Measurements from ENCODE around the gene ABHD5.

The ABHD5 gene

DNA sequence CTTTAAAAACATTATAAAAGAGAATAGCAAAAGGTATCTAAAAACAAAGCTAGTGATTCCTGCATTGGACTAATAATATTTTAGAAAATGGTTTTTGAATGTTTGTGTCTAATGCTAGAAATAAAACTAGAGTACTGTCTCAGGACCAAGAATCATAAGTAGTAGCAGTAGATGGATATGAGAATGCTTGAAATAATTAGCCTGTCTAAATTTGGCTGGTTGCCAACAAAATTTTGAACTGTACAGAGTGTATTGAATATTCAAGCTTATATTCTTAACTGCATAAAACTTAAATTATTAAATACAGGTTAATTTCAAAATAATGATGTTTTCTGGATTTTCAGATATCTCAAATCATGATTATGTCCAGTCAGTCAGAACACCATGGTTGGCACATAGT is 14.0 kb downstream of the ABHD5 start:
- TF ChIP-seq, protein P1, sequence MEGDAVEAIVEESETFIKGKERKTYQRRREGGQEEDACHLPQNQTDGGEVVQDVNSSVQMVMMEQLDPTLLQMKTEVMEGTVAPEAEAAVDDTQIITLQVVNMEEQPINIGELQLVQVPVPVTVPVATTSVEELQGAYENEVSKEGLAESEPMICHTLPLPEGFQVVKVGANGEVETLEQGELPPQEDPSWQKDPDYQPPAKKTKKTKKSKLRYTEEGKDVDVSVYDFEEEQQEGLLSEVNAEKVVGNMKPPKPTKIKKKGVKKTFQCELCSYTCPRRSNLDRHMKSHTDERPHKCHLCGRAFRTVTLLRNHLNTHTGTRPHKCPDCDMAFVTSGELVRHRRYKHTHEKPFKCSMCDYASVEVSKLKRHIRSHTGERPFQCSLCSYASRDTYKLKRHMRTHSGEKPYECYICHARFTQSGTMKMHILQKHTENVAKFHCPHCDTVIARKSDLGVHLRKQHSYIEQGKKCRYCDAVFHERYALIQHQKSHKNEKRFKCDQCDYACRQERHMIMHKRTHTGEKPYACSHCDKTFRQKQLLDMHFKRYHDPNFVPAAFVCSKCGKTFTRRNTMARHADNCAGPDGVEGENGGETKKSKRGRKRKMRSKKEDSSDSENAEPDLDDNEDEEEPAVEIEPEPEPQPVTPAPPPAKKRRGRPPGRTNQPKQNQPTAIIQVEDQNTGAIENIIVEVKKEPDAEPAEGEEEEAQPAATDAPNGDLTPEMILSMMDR (IDR thresholded peaks at IDR 0.05; ENCODE audit: extremely low read depth, insufficient read depth, missing control alignments): no peak
- no peak for DNase-seq (ENCODE audit: low spot score)
- in situ Hi-C loops (cut with MboI; ENCODE audit: low pct_unique_long_range_greater_than_20kb, low sequenced_read_pairs, unreplicated experiment): no loop called here

DNA sequence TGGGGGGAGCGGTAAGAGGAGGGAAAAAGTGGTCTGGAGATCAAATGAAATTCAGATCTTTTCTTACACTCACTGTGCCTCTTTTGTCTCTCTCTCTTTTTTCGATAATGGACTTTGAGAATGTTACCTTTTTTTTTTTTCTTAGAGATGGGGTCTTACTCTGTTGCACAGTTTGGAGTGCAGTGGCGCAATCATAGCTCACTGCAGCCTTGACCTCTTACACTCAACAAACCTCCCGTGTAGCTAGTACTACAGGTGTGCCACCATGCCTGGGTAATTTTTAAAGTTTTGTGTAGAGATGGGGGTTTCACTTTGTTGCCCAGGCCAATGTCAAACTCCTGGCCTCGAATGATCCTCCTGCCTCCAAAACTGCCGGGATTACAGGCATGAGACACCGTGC is 15.6 kb downstream of the ABHD5 start:
- DNase-seq (ENCODE audit: low spot score): no peak
- TF ChIP-seq, protein P1 (IDR thresholded peaks at IDR 0.05; ENCODE audit: extremely low read depth, insufficient read depth, missing control alignments): no peak
- in situ Hi-C loops (cut with MboI; ENCODE audit: low pct_unique_long_range_greater_than_20kb, low sequenced_read_pairs, unreplicated experiment): no loop called here

DNA sequence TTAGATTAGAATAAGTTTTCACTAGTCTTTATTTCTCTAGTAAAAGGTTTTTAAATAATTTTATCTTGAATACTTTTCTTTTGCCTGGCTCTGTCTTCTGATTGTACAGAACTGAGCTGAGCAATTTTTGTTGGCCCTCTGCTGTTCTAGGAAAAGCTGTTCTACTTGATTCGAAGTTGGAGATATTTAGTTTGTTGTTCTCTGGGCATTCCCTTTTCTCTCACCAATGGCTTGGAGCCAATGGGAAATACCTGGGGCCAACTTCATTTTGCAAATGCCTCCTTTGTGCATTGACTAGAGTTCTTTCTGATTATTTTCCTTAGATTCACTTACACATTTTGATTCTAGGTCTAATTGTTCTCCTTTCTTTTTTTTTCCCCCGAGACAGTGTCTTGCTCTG is 16.5 kb downstream of the ABHD5 start:
- DNase-seq (ENCODE audit: low spot score): no peak
- TF ChIP-seq, protein P1 (IDR thresholded peaks at IDR 0.05; ENCODE audit: extremely low read depth, insufficient read depth, missing control alignments): no peak
- in situ Hi-C loops (cut with MboI; ENCODE audit: low pct_unique_long_range_greater_than_20kb, low sequenced_read_pairs, unreplicated experiment): no loop called here

DNA sequence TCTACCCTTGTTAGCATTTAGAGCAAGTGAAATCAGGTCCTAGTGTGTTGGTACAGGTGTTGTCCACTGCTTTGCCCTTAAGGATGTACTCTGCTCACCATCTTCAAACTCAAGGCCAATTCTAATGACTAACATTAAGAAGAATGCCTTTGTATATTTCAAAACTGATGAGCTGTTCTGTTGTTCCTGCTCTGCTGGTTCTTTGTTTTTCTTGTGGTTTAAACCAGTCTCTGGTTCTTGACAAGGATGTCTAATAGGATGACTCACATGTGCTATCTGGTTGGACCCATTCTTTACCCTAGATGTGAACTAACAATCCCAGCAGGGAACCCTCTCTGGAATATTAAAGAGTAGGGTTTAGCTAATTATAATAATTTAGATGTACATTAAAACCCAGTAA is 17.3 kb downstream of the ABHD5 start:
- TF ChIP-seq, protein P1 (IDR thresholded peaks at IDR 0.05; ENCODE audit: extremely low read depth, insufficient read depth, missing control alignments): no peak
- DNase-seq (ENCODE audit: low spot score): no peak
- in situ Hi-C loops (cut with MboI; ENCODE audit: low pct_unique_long_range_greater_than_20kb, low sequenced_read_pairs, unreplicated experiment): no loop called here

DNA sequence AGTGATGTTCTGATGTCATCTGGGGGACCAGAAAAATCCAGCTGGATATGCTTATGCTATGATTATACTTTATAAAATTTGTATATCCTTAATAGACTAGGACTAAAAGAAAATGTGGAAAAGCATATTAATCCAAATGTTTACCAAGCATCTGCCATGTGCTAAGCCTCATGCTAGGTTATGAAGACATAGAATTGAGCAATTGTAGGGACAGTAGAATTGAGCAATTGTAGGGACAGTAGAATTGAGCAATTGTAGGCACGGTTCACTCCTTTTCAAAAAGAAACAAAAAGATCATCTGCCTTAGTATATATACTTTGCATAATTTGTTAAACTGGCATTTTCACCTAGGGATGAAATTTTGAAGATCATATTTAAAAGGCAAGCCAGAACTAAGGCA is 18.3 kb downstream of the ABHD5 start:
- no peak for DNase-seq (ENCODE audit: low spot score)
- in situ Hi-C loops (cut with MboI; ENCODE audit: low pct_unique_long_range_greater_than_20kb, low sequenced_read_pairs, unreplicated experiment): no loop called here

DNA sequence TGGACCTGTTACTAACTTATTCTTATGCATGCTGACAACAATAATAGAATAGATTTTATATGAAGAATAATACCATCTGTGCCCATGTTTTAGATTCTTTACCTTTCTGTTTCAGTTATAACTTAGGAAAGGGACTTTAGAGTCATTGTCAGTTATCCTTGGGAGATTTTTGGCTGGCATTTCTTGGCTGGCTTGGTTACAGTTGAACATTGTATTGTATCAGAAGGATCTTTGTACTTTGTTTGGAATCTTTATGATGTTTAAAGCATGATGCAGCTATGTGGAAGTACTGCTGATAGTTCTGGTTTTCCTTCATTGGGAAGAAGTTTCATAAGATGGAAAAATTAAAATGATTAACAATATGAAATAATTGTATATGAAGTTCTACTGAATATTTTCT is 19.9 kb downstream of the ABHD5 start:
- TF ChIP-seq, protein P1 (IDR thresholded peaks at IDR 0.05; ENCODE audit: extremely low read depth, insufficient read depth, missing control alignments): no peak
- DNase-seq (ENCODE audit: low spot score): no peak
- in situ Hi-C loops (cut with MboI; ENCODE audit: low pct_unique_long_range_greater_than_20kb, low sequenced_read_pairs, unreplicated experiment): no loop called here

More for the DNA sequence above, 18.3 kb downstream of the ABHD5 start:
- TF ChIP-seq, protein P1 (IDR thresholded peaks at IDR 0.05; ENCODE audit: extremely low read depth, insufficient read depth, missing control alignments): no peak

DNA sequence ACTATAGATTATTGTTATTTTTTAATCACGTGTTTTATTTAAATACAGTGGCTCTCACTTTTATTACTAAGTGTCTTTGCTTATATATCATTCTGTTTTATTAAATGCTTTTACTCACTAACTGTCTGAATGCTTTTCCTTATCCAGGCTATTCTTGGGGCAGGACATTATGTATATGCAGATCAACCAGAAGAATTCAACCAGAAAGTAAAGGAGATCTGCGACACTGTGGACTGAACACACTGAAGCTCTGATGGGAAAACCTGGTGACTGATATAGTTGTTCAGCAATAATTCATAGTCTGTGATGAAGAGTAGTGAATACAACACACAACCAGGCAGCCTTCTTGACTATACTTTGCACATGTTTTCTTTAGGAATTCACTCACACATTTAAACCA is 27.6 kb downstream of the ABHD5 start:
- no peak for DNase-seq (ENCODE audit: low spot score)
- in situ Hi-C loops (cut with MboI; ENCODE audit: low pct_unique_long_range_greater_than_20kb, low sequenced_read_pairs, unreplicated experiment): no loop called here
- TF ChIP-seq, protein P1 (IDR thresholded peaks at IDR 0.05; ENCODE audit: extremely low read depth, insufficient read depth, missing control alignments): no peak
